ENCODE results near the gene DTNB. TPM values are rescaled to one million over a fixed set of nuclear protein-coding genes. Genes with fewer than 3 reads are reported as not detected.

DTNB gene
- polyA plus RNA-seq, 1 of the 3 experiments (the other 2 are of a cell fraction): 15.3 TPM

- TF ChIP-seq USF2 (IDR thresholded peaks at IDR 0.05; ENCODE audit: borderline replicate concordance, low read depth, low read length): no peak
- TF ChIP-seq TCF12 (IDR thresholded peaks at IDR 0.05): no peak
- TF ChIP-seq RFX5 (IDR thresholded peaks at IDR 0.05; ENCODE audit: low read length): no peak
- no peak for TF ChIP-seq TEAD4 (IDR thresholded peaks at IDR 0.05; ENCODE audit: borderline replicate concordance, insufficient read depth)
- peak; percentile 12; the same call in 1 of the 2 replicates for TF ChIP-seq SIN3A (IDR thresholded peaks at IDR 0.05; ENCODE audit: borderline replicate concordance, low read depth, low read length)
- TF ChIP-seq SMC3 (IDR thresholded peaks at IDR 0.05; ENCODE audit: low read depth, low read length): no peak
- TF ChIP-seq POLR2AphosphoS5 (IDR thresholded peaks at IDR 0.05; ENCODE audit: low read depth, low read length): peak; percentile 43
- 0 out of 2 replicates have a peak, but pooled peaks have one; percentile 22 for TF ChIP-seq MXI1 (IDR thresholded peaks at IDR 0.05; ENCODE audit: low read depth, low read length)
- TF ChIP-seq FOSL2 (IDR thresholded peaks at IDR 0.05; ENCODE audit: borderline replicate concordance, low read depth): peak; percentile 42; the same call in 1 of the 2 replicates
- no peak for TF ChIP-seq IRF3 (IDR thresholded peaks at IDR 0.05; ENCODE audit: low read depth, low read length)
- no peak for TF ChIP-seq FOXM1 (IDR thresholded peaks at IDR 0.05; ENCODE audit: low read depth)
These were observed at the start of gene DTNB (continued) for GRCh38 chr2:25673300-25674076.

- no peaks in the 10 kb centered on the region for H3F3A ChIP-seq (replicated peaks; ENCODE audit: insufficient read depth)
- no peaks in the 10 kb centered on the region for H3K36me3 ChIP-seq (replicated peaks in 1 of 2; ENCODE audit: control insufficient read depth in 1 of 2, insufficient read depth in 2 of 2, low read length in 1 of 2)
- no peak overlapping the region for H2AFZ ChIP-seq (ENCODE audit: low read depth)
- H3K27me3 ChIP-seq (ENCODE audit: insufficient read depth): no peaks in the 10 kb centered on the region
- TF ChIP-seq MAX (IDR thresholded peaks at IDR 0.05; ENCODE audit: low read depth) (no peak), ELF1 (IDR thresholded peaks at IDR 0.05) (no peak), RFX5 (IDR thresholded peaks at IDR 0.05; ENCODE audit: low read length) (no peak), CTCF (IDR thresholded peaks at IDR 0.05) (no peak), ZBTB33 (IDR thresholded peaks at IDR 0.05; ENCODE audit: borderline replicate concordance, low read depth) (no peak), EP300 (IDR thresholded peaks at IDR 0.05; ENCODE audit: borderline replicate concordance in 1 of 2, low read depth in 1 of 2, low read length in 1 of 2) (no peak), GABPA (IDR thresholded peaks at IDR 0.05; ENCODE audit: low read depth) (no peak), GATA2 (CRISPR knock-in tag; IDR thresholded peaks at IDR 0.05) (no peak)
- H3K4me2 ChIP-seq: no peak overlapping the region
- 73% methylated on average over 3 of the region's 3 CpGs for WGBS (ENCODE audit: low lambda C conversion rate)
- H3K4me3 ChIP-seq (ENCODE audit: low read depth in 2 of 2, low read length in 1 of 2): no peak overlapping the region
- no peak overlapping the region for H3K9ac ChIP-seq
- CTCF ChIA-PET: interaction anchor here (0.6 to 15.3 kb wide), 3 partner anchors 10 to 108 kb away, joined by 3 to 172 read pairs (median 3); no protein-coding TSS in a partner anchor
- H3K79me2 ChIP-seq (ENCODE audit: insufficient read depth): no peaks in the 10 kb centered on the region
- no peaks in the 10 kb centered on the region for H3K9me3 ChIP-seq
- no peak overlapping the region for H3K27ac ChIP-seq (ENCODE audit: low read depth in 2 of 2, low read length in 1 of 2)
- no peaks in the 10 kb centered on the region for H4K20me1 ChIP-seq (ENCODE audit: insufficient read depth)
- POLR2A ChIA-PET: no interaction called here
- peaks cover 0 to 5% of the 10 kb centered on the region in 2 experiments; a peak in 1 of 4 replicates for H3K4me1 ChIP-seq (ENCODE audit: control insufficient read depth in 1 of 2, insufficient read depth in 2 of 2, low read depth in 1 of 2, low read length in 1 of 2)
- no peaks in the 10 kb centered on the region for H3K9me2 ChIP-seq
- DNase-seq: no peak
These were observed 48.8 kb upstream of the DTNB start for GRCh38 chr2:25722224-25722623.

Data from SK-N-SH (cell line).